Endothelial cell of umbilical vein (primary cell): ENCODE data around the gene ZNF816. TPM values are rescaled to one million over a fixed set of nuclear protein-coding genes. Genes with fewer than 3 reads are reported as not detected.
"Not testable (repeated sequence)": the region's sequence is repeated elsewhere in the genome, so short reads cannot be mapped to it uniquely, and the experiment has no call there.

Source experiments
- BruUV-seq: library from RNA; stranded (reverse); fragments of 400-500 nt; replicated peaks from 2 replicates; lab custom pipeline; 2021; lab: Mats Ljungman, UMichigan
- CTCF ChIA-PET: fragments of 300-600, 350-600 bp; sonication (Branson Sonifier 250); formaldehyde crosslinking; loops from one replicate; lab custom pipeline; 2021; ENCODE audit warnings: antibody characterized with exemption, inconsistent platforms; lab: Charles Lee
- POLR2A ChIA-PET: fragments of 300-600, 350-600 bp; sonication (Branson Sonifier 250); formaldehyde crosslinking; loops from one replicate; lab custom pipeline; 2021; ENCODE audit warnings: antibody characterized with exemption, inconsistent platforms; lab: Charles Lee
- DNase-seq: peaks from one replicate; pipeline ENCODE4 v3.0.0-alpha.2; 2011; ENCODE audit warnings: low read depth, low spot score
- FAIRE-seq: peaks from 2 replicates; lab custom pipeline; 2011; peaks lifted over from hg19 to GRCh38; lab: Jason Lieb, UNC
- H2AFZ ChIP-seq: 2 replicates; pipeline ENCODE4 v1.6.0; 2012; ENCODE audit warnings: low read depth, low read length, control low read depth, inconsistent platforms
- H3K27ac ChIP-seq: 2 replicates; pipeline ENCODE4 v1.5.1; 2011; ENCODE audit warnings: low read depth, mild to moderate bottlenecking, control low read depth, low read length, moderate library complexity; ENCODE audit not compliant: insufficient read depth
- H3K27me3 ChIP-seq, 2 experiments: 2 replicates each; pipeline versions ENCODE4 v1.6.0 to v1.6.1; 2011; ENCODE audit warnings: low read length in 2 of 2, mixed read lengths in 1 of 2; ENCODE audit not compliant: control insufficient read depth in 2 of 2, insufficient read depth in 2 of 2
- H3K36me3 ChIP-seq, 2 experiments: 2 replicates in 1 of 2; 3 replicates in 1 of 2; pipeline ENCODE4 v1.5.1; 2011; ENCODE audit warnings: low read length in 2 of 2, mild to moderate bottlenecking in 1 of 2, moderate library complexity in 1 of 2; ENCODE audit not compliant: control insufficient read depth in 2 of 2, insufficient read depth in 2 of 2; ENCODE audit errors: extremely low read depth in 1 of 2
- H3K4me1 ChIP-seq: 3 replicates; pipeline ENCODE4 v1.5.1; 2011; ENCODE audit warnings: mild to moderate bottlenecking, low read length; ENCODE audit not compliant: control insufficient read depth, insufficient read depth; ENCODE audit errors: extremely low read depth
- H3K4me2 ChIP-seq: 2 replicates; pipeline ENCODE4 v1.6.1; 2011; ENCODE audit warnings: low read length, control low read depth, mixed read lengths; ENCODE audit not compliant: insufficient read depth
- H3K4me3 ChIP-seq, 3 experiments: fragments of 200-600 bp in 1 of 3; sonication (generic), shearing (Covaris generic) in 1 of 3; replicated peaks in 1 of 3; 2 replicates each; pipeline ENCODE4 v1.5.1; 2011 to 2016; ENCODE audit warnings: control low read depth in 3 of 3, low read length in 3 of 3, mild to moderate bottlenecking in 2 of 3, inconsistent platforms in 1 of 3, low read depth in 1 of 3, moderate library complexity in 1 of 3; ENCODE audit not compliant: insufficient read depth in 1 of 3
- H3K79me2 ChIP-seq: 2 replicates; pipeline ENCODE4 v1.6.0; 2012; ENCODE audit warnings: low read length, inconsistent platforms; ENCODE audit not compliant: control insufficient read depth, insufficient read depth
- H3K9ac ChIP-seq: replicated peaks from 2 replicates; pipeline ENCODE3; 2011; ENCODE audit warnings: low read length, control low read depth; ENCODE audit not compliant: insufficient read depth; ENCODE audit errors: extremely low read depth
- H3K9me1 ChIP-seq: replicated peaks from 3 replicates; pipeline ENCODE4 v1.6.0; 2011; ENCODE audit warnings: mild to moderate bottlenecking, low read length; ENCODE audit not compliant: control insufficient read depth, insufficient read depth; ENCODE audit errors: extremely low read depth
- H3K9me3 ChIP-seq: replicated peaks from 2 replicates; pipeline ENCODE4 v1.5.1; 2012; ENCODE audit warnings: low read length, inconsistent platforms; ENCODE audit not compliant: control insufficient read depth, insufficient read depth
- H4K20me1 ChIP-seq: replicated peaks from 2 replicates; pipeline ENCODE3; 2011; ENCODE audit warnings: mild to moderate bottlenecking, low read length; ENCODE audit not compliant: control insufficient read depth, insufficient read depth; ENCODE audit errors: extremely low read depth
- CTCF ChIP-seq, 2 donors: IDR thresholded peaks; 1 replicate in 1 of 2; 2 replicates in 1 of 2; pipeline ENCODE4 v1.5.1; 2011; ENCODE audit warnings: low read length in 2 of 2, mild to moderate bottlenecking in 2 of 2, moderate library complexity in 2 of 2, control low read depth in 1 of 2, inconsistent platforms in 1 of 2, low read depth in 1 of 2; ENCODE audit not compliant: insufficient read depth in 1 of 2; ENCODE audit errors: extremely low read depth in 1 of 2
- EZH2 ChIP-seq: IDR thresholded peaks from 2 replicates; pipeline ENCODE4 v1.6.1; 2012; ENCODE audit warnings: borderline replicate concordance, low read depth, mild to moderate bottlenecking, moderate library complexity, low read length, inconsistent platforms; ENCODE audit not compliant: severe bottlenecking
- FOS ChIP-seq: IDR thresholded peaks from 2 replicates; pipeline ENCODE4 v1.6.1; 2011; ENCODE audit warnings: mild to moderate bottlenecking, low read length, moderate library complexity, borderline replicate concordance; ENCODE audit not compliant: insufficient read depth
- MAX ChIP-seq: IDR thresholded peaks from 2 replicates; pipeline ENCODE4 v1.6.1; 2011; ENCODE audit not compliant: insufficient read depth, insufficient read length
- MYC ChIP-seq: IDR thresholded peaks from one replicate; pipeline ENCODE4 v1.6.1; 2011; ENCODE audit warnings: mild to moderate bottlenecking, low read depth, low read length
- POLR2A ChIP-seq: IDR thresholded peaks from 2 replicates; pipeline ENCODE4 v1.6.1; 2012; ENCODE audit warnings: low read depth, mild to moderate bottlenecking, control low read depth, low read length
- POLR2AphosphoS5 ChIP-seq: IDR thresholded peaks from 2 replicates; pipeline ENCODE4 v1.6.1; 2012; ENCODE audit warnings: low read depth, mild to moderate bottlenecking, control low read depth, low read length, moderate library complexity; ENCODE audit not compliant: insufficient read depth
- dilution Hi-C: fragments of 300-500 bp; cut with MboI; formaldehyde crosslinking; loops from one replicate; pipeline ENCODE4 v1.15.0; 2019; ENCODE audit warnings: low sequenced_read_pairs; ENCODE audit not compliant: extremely low pct_ligation_motif_present
- intact Hi-C: fragments of 100-400 bp; cut with micrococcal nuclease; formaldehyde crosslinking; loops from one replicate; pipeline ENCODE4 v1.10.0; 2022
- polyA plus RNA-seq, 4 experiments: library from polyadenylated mRNA; depleted of rRNA in 3 of 4; stranded (reverse) in 3 of 4; unstranded in 1 of 4; fragments of >200 nt; gene quantifications; 2 replicates each; pipeline versions ENCODE4 v1.2.1 to v1.2.3, GENCODE V29; 2011 to 2012; ENCODE audit warnings: missing spikeins in 1 of 4
- total RNA-seq: library from RNA; stranded (reverse); gene quantifications from 2 replicates; pipeline ENCODE4 v1.2.3, GENCODE V29; 2021

ZNF816 gene
- total and polyA plus RNA-seq, 2 donors (not counting 3 experiments of a cell fraction or from before 2014, with no cell fraction given) = 1.8 to 4.9 TPM

- Histone ChIP-seq H3K27me3 (no peaks in the 10 kb centered on the region), H3K27ac (no peak overlapping the region), H3K4me2 (no peak overlapping the region), H4K20me1 (no peaks in the 10 kb centered on the region), H3K36me3 (peaks cover 12 to 28% of the 10 kb centered on the region in 2 experiments), H3K9me3 (no peaks in the 10 kb centered on the region), H3K79me2 (peaks cover 7% of the 10 kb centered on the region), H3K4me3 (no peak overlapping the region), H3K9ac (no peak overlapping the region), H3K9me1 (no peaks in the 10 kb centered on the region), H3K4me1 (peaks cover 12% of the 10 kb centered on the region), H2AFZ (no peak overlapping the region)
- dilution Hi-C loops (no loop called here), intact Hi-C loops (no loop called here)
- POLR2A ChIA-PET = no interaction called here
- BruUV-seq = no TSS peak
- CTCF ChIA-PET = interaction anchor here (1.4 kb wide), 1 partner anchor 10 kb away, joined by 3 read pairs; no protein-coding TSS in a partner anchor
- no peak for DNase-seq
- TF ChIP-seq MYC = no peak
- no peak for TF ChIP-seq POLR2A
- no peak for TF ChIP-seq EZH2
- no peak for TF ChIP-seq POLR2AphosphoS5
- TF ChIP-seq MAX = no peak
- TF ChIP-seq FOS = no peak
- TF ChIP-seq CTCF (IDR thresholded peaks at IDR 0.05; ENCODE audit: extremely low read depth in 1 of 2, insufficient read depth in 1 of 2, low read depth in 1 of 2, low read length in 2 of 2) = no peak
- FAIRE-seq = no peak
These were observed 24.5 kb upstream of the ZNF816 start for GRCh38 chr19:52987221-52987620.

GRCh38 chr19:52983167-52983566 is 20.5 kb upstream of the ZNF816 start:
- dilution Hi-C loops, DNase-seq, H3K9me3 ChIP-seq, POLR2A ChIA-PET, H3K27ac ChIP-seq, H3K27me3 ChIP-seq, H3K4me3 ChIP-seq, FAIRE-seq, H3K9ac ChIP-seq, H3K9me1 ChIP-seq, H4K20me1 ChIP-seq, H3K4me1 ChIP-seq, H3K4me2 ChIP-seq, CTCF ChIA-PET, H3K79me2 ChIP-seq, H2AFZ ChIP-seq, BruUV-seq, intact Hi-C loops: not testable (repeated sequence)
- H3K36me3 ChIP-seq = peaks cover 12 to 32% of the 10 kb centered on the region in 2 experiments
